RWPE1 (cell line): ENCODE measurements around the gene PGM1.

ENCODE experiments used
- CTCF ChIA-PET: fragments of 350-600 bp; sonication (Branson Sonifier 250); formaldehyde crosslinking; extraction: SDS; loops from one replicate; lab custom pipeline; 2021; lab: Yijun Ruan, JAX
- POLR2A ChIA-PET: fragments of 400-600 bp; formaldehyde crosslinking; extraction: SDS; loops from one replicate; lab custom pipeline; 2020; ENCODE audit warnings: antibody characterized with exemption; ENCODE audit not compliant: low non-redundant PET; lab: Yijun Ruan, JAX
- DNase-seq: peaks from one replicate; pipeline ENCODE4 v3.0.0; 2012; ENCODE audit warnings: low spot score
- H3K27ac ChIP-seq: fragments of 450-650 bp; 2 replicates; pipeline ENCODE4 v1.5.1; 2017
- CTCF ChIP-seq: fragments of 450-650 bp; conservative IDR thresholded peaks from 2 replicates; pipeline ENCODE4 v1.5.1; 2017; ENCODE audit warnings: low read depth, mild to moderate bottlenecking

PGM1 gene

GRCh38 chr1:63709267-63709828 lies 116.1 kb downstream of the PGM1 start:
- H3K27ac ChIP-seq, result no peak overlapping the region
- no peak for TF ChIP-seq CTCF
- ChIA-PET CTCF (interaction anchor here (0.6 to 0.7 kb wide), 2 partner anchors 428 to 851 kb away, joined by 3 read pairs; no protein-coding TSS in a partner anchor), POLR2A (no interaction called here)
- DNase-seq, result no peak
